ENCODE data around the gene ZFAND4.
"Not testable (repeated sequence)": the region's sequence is repeated elsewhere in the genome, so short reads cannot be mapped to it uniquely, and the experiment has no call there.

Gene ZFAND4

DNA sequence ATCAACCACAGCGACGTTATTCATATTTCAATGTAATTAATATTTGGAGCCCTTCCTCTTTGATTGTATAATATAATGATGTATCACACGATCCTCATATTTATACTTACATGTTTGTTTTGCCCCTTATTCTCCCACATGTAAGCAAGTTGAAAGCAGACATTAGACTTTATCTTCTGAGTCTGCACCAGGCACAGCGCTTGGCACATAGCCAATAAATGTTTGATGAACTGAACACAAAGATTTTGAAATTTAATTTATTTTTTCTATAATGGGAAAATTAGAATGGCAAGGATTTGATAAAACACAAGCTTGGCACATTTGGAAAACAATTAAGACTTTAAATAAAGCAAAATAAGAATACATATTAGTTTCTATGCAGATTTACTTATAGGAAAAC, 31.6 kb downstream of the ZFAND4 start:
- no peak for DNase-seq (ENCODE audit: low spot score)

DNA sequence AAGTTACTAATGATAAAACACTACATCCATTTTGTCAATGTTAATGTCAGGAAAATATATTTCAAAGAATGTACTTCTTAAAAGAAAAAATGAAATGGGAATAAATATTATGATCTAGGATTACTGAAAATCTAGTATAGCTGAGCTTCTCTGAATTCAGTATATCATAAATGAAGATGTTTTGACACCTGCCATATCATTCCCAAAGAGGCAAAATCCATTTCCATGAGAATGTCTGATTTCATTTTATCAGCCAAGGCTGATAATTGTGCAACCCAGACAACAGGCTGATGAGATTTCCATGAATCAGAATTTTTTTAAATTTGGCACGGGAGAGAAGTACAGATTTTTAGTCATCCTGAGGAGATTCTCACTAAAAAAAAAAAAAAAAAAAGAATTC, 32.5 kb downstream of the ZFAND4 start:
- no peak for DNase-seq (ENCODE audit: low spot score)

GRCh38 chr10:45627412-45628048, 45.0 kb downstream of the ZFAND4 start:
- DNase-seq (ENCODE audit: low spot score) = no peak

GRCh38 chr10:45625879-45626278, 46.7 kb downstream of the ZFAND4 start:
- DNase-seq (ENCODE audit: low spot score) = no peak

GRCh38 chr10:45624724-45625123, 47.8 kb downstream of the ZFAND4 start:
- no peak for DNase-seq (ENCODE audit: low spot score)

- no peak for DNase-seq (ENCODE audit: low spot score)
Observed at GRCh38 chr10:45614869-45615268, 57.7 kb downstream of the ZFAND4 start.

DNA sequence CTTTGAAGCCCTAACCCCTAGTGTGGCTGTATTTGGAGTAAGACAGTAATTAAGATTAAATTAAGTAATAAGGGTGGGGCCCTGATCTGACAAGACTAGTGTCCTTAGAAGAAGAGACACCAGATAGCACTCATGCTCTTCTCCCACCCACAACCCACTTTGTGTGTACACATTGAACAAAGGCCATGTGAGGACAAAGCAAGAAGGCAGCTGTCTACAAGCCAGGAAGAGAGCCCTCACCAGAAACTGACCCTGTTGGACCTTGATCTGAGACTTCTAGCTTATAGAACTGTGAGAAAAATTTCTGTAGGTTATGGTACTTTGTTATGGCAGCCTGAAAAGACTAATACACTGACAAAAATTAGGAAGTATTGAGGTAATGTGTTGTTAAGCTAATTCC, 59.8 kb downstream of the ZFAND4 start:
- DNase-seq (ENCODE audit: low spot score) = no peak

- DNase-seq (ENCODE audit: low spot score) = no peak
Observed at GRCh38 chr10:45608052-45608451, 64.5 kb downstream of the ZFAND4 start.

DNA sequence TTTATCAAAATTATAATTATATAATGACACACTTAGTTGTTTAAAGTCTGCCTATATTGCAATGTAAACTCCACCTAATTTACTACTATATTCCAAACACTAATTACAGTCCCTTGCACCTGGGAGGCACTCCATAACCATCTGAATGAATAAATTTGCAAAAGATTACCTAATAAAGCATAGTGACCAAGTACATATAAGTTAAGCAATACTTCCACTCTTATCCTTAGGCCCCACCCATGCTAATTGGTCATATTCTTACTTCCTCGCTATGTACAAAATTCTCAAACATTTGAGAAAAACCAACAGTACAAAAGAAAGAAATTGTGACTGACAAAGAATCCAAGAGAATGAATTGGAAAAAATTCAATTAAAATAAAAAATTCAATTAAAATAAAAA, 65.3 kb downstream of the ZFAND4 start:
- DNase-seq (ENCODE audit: low spot score) = no peak

GRCh38 chr10:45602836-45603235, 69.7 kb downstream of the ZFAND4 start:
- DNase-seq (ENCODE audit: low spot score) = no peak

- no peak for DNase-seq (ENCODE audit: low spot score)
Observed at GRCh38 chr10:45602082-45602730, 70.4 kb downstream of the ZFAND4 start.

GRCh38 chr10:45601254-45601930, 71.2 kb downstream of the ZFAND4 start:
- not testable (repeated sequence) for DNase-seq (ENCODE audit: low spot score)

DNA sequence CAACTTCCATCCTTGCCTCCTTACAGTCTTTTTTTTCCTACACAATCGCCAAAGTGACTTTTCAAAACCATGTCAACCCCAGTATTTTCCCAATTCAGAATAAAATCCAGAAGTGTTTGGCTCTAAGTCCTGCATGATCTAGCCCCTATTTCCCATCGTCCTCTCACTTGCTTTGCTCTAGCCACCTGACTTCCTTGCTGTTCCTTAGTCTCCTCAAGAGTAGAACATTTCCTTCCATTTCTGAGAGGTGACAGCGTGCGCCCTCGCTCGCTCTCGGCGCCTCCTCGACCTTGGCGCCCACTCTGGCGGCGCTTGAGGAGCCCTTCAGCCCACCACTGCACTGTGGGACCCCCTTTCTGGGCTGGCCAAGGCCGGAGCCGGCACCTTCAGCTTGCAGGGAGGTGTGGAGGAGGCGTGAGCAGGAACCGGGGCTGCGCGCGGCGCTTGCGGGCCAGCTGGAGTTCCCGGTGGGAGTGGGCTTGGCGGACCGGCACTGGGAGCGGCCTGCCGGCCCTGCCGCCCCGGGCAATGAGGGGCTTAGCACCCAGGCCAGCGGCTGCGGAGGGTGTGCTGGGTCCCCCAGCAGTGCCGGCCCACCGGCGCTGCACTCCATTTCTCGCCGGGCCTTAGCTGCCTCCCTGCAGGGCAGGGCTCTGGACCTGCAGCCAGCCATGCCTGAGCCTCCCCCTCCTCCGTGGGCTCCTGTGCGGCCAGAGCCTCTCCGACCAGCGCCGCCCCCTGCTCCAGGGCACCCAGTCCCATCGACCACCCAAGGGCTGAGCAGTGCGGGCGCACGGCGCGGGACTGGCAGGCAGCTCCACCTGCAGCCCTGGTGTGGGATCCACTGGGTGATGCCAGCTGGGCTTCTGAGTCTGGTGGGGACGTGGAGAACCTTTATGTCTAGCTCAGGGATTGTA, 72.0 kb downstream of the ZFAND4 start:
- DNase-seq (ENCODE audit: low spot score) = not testable (repeated sequence)

- no peak for DNase-seq (ENCODE audit: low spot score)
Observed at GRCh38 chr10:45599646-45600045, 72.9 kb downstream of the ZFAND4 start.

DNA sequence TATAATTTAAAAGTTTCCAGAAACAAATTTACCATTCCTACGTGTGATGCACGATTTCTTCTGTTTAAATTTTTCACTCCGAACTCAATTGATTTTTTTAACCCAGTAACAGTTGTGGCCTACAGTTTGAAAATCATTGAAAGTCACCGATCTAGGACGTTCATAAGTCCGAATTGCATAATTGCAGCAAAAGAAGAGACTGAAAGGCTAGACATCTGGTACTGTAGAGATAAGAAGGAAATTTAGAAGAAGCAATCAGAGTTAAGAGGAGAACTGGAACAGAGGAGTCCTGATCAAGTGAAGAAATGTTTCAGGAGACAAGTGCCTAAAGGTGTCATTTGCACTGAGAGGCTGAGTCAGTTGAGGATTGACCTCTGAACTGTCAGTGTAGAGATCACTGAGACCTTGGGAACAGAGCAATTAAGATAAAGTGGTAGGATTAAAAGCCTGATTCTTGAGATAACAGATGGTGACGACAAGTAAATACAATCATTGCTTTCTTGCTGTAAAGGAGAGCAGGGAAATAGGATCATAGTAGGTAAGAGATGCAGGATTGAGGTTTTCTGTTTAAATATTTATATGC, 73.5 kb downstream of the ZFAND4 start:
- no peak for DNase-seq (ENCODE audit: low spot score)

- no peak for DNase-seq (ENCODE audit: low spot score)
Observed at GRCh38 chr10:45596526-45596925, 76.0 kb downstream of the ZFAND4 start.

DNA sequence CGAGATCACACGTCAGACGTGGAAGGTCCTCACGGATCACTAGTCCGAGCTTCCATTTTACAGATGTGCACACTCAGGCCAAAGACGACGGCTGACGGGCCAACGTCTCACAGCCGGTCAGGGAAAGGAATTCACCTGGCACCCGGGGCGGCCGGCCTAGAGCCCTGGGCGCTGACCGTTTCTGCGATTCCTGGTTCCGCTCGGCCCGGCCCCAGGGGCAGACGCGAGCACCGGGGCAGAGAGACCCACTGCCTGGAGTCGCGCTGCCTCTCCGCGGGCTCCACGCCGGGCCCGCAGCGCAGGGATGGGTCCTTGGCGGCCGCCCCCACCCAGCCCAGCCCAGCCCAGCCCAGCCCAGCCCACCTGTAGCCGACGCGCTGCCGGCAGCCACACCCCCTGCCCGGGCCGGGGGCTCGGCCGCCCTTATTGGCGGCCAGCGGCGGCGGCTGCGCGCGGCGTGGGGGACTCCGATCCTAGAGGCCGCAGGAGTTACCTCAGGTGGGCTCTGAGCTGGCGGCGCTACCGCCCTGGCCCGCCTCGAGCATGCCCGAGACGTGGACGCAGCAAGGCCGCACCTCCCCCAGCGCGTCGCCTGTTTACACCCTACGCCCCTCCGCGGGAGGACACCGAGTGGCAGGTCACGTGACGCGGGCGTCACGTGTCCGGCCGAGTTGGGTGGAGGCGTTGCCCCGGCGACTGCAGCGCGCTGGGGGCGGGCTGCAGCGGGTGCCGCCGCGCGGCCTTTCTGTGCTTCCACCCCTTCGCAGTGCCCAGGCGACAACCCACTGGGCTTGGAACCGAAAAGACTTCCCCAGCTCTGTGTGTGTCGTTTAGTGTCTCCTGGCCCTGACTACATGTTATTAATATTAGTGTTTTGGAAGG, 78.1 kb downstream of the ZFAND4 start:
- DNase-seq (ENCODE audit: low spot score) = peak; percentile 94

DNA sequence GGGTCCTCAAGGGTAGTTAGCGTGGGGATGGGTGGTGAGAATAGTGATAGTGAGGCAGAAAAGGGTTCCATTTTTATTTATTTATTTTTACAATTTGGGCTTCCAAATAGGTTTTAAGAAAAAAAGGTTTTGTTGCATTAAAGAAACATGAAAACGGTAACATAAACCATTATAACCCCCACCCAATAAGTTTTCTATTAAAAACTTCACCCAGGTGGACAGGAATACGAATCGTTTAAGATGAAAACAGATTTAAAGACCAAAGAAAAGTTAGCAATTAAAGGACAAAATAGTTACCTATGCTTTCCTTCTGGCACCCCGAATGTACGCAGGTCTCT, 78.7 kb downstream of the ZFAND4 start:
- no peak for DNase-seq (ENCODE audit: low spot score)

DNA sequence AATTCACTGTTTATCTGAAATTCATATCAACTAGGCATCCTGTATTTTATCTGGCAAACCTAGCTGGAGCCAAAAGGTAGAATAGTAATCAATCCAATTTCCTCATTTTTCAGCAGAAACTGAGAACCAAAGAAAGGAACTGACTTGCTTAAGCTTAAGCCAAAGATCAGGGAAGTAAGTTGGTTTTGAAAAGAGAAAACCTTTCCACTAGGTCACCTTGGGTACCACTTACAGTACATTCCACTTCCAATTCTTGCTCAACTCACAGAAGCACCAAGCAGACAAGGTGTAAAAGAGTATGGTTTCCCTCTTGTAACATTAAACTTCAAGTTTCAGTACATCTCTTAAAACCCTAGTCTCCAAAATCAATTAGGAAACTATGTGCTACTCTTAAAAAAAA, 79.6 kb downstream of the ZFAND4 start:
- no peak for DNase-seq (ENCODE audit: low spot score)

GRCh38 chr10:45592432-45592831, 80.1 kb downstream of the ZFAND4 start:
- no peak for DNase-seq (ENCODE audit: low spot score)

DNA sequence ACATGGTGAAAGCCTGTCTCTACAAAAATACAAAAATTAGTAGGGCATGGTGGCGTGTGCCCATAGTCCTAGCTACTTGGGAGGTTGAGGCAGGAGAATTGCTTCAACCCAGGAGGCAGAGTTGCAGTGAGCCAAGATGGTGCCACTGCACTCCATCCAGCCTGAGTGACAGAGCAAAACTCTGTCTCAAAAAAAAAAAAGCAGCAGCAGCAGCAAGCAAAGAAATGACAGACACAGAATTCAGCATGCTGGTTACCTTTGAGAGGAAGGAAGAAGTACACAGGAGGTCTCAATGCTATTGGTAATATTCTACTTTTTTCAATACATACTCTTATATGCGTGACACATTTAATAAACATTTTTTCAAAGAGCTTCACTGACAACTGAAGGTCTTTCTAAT, 81.3 kb downstream of the ZFAND4 start:
- no peak for DNase-seq (ENCODE audit: low spot score)
